IPS-15b (cell line): ENCODE measurements around the gene DNHD1.
A peak's percentile ranks its signal among the peaks of the same experiment; 100 is the strongest.

ENCODE experiments used
- H3K27me3 ChIP-seq: one replicate; pipeline ENCODE4 v1.6.1; 2013; ENCODE audit warnings: low read length; ENCODE audit not compliant: control insufficient read depth, insufficient read depth
- H3K36me3 ChIP-seq: one replicate; pipeline ENCODE4 v1.6.1; 2013; ENCODE audit warnings: low read length; ENCODE audit not compliant: control insufficient read depth, insufficient read depth
- H3K4me1 ChIP-seq: one replicate; pipeline ENCODE4 v1.6.1; 2013; ENCODE audit warnings: mild to moderate bottlenecking, low read length; ENCODE audit not compliant: control insufficient read depth, insufficient read depth
- H3K4me3 ChIP-seq: one replicate; pipeline ENCODE4 v1.5.1; 2013; ENCODE audit warnings: low read depth, low read length
- H3K9ac ChIP-seq: one replicate; pipeline ENCODE4 v1.6.1; 2013; ENCODE audit warnings: low read depth, mild to moderate bottlenecking, low read length
- H3K9me3 ChIP-seq: one replicate; pipeline ENCODE4 v1.6.1; 2013; ENCODE audit warnings: mild to moderate bottlenecking, low read length; ENCODE audit not compliant: control insufficient read depth, insufficient read depth

The DNHD1 gene

DNA sequence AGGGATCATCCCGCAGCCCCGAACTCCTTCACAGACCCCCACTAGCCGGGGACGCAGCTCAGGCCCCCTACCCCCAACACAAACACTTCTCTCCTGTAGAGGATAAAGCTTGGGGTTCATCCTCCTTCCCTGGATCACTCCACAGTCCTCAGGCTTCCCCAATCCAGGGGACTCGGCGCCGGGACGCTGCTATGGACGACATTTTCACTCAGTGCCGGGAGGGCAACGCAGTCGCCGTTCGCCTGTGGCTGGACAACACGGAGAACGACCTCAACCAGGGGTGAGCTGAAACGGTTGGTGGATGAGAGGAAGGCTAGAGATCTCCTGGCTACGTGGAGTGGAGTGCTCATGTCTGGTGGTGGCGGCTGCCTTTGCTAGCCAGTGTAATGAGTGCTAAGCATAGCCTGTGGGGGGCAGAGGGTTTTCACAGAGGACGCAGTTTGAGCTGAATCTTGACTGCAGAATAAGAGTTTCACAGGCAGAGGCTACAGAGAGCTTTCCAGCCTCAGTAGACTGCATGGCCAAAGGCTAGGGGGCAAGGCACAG is 107.1 kb downstream of the DNHD1 start:
- Histone ChIP-seq H3K9me3 (no peaks in the 10 kb centered on the region), H3K27me3 (no peaks in the 10 kb centered on the region), H3K36me3 (peaks cover 30% of the 10 kb centered on the region), H3K9ac (peak overlapping the region; percentile 85), H3K4me1 (peaks cover 14% of the 10 kb centered on the region), H3K4me3 (peak overlapping the region; percentile 98)

DNA sequence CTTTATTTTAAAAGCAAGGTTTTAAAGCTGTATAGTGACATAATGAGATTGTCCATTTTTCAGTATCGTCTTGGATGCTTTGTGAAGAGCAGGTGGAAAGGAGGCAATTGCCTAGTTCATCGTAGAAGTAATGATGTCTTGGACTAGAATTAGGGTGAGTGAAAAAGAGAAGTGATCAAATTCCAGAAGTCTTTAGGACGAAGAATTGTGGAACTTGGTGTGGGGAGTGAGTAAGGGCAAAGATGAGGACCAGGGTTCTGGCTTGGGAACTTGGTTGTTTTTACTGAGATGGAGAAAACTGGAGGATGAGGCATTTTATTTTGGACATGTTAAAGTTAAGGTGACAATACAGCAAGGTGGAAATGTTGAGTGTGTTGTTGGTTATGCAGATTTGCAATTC is 107.7 kb downstream of the DNHD1 start:
- H3K9ac ChIP-seq, result peak overlapping the region; percentile 85
- no peaks in the 10 kb centered on the region for H3K9me3 ChIP-seq
- peaks cover 14% of the 10 kb centered on the region for H3K4me1 ChIP-seq
- H3K36me3 ChIP-seq, result peaks cover 32% of the 10 kb centered on the region
- peak overlapping the region; percentile 98 for H3K4me3 ChIP-seq
- H3K27me3 ChIP-seq, result no peaks in the 10 kb centered on the region

DNA sequence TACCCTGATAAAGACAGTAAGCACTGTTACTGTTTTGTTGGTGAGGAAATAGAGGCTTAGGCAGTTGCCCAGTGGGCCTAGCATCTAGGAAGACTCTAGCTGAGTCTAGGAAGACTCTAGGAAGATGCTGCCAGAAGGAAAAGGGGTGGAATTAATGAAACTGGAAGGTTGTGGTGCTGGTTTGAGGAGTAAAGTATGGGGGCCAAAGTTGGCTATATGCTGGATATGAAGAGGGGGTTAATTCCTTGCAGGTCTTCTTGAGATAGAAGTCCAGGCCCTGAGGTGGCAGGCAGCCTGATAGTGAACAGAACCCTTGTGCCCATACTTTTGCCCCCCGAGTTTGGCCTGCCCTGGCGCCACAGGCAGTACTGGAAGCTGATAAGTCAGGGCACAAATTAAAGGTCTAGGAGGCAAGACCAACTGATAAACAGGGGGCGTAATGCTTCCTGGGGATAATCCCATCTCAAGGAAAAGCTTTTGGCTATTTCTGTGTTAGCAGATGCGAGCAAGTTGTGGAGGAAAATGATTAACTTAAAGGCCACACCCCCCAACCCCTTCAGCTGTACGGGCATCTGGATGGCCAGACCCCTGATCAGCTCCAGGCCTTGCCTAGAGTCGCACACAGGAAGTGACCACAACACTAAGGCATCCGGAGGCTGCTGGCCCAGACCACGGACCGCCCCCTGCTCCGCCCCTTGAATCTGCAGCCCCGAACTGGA is 109.5 kb downstream of the DNHD1 start:
- H3K9me3 ChIP-seq, result no peaks in the 10 kb centered on the region
- H3K27me3 ChIP-seq, result no peaks in the 10 kb centered on the region
- H3K9ac ChIP-seq, result peak overlapping the region; percentile 38
- peaks cover 30% of the 10 kb centered on the region for H3K36me3 ChIP-seq
- H3K4me3 ChIP-seq, result peak overlapping the region; percentile 28
- peaks cover 18% of the 10 kb centered on the region for H3K4me1 ChIP-seq

DNA sequence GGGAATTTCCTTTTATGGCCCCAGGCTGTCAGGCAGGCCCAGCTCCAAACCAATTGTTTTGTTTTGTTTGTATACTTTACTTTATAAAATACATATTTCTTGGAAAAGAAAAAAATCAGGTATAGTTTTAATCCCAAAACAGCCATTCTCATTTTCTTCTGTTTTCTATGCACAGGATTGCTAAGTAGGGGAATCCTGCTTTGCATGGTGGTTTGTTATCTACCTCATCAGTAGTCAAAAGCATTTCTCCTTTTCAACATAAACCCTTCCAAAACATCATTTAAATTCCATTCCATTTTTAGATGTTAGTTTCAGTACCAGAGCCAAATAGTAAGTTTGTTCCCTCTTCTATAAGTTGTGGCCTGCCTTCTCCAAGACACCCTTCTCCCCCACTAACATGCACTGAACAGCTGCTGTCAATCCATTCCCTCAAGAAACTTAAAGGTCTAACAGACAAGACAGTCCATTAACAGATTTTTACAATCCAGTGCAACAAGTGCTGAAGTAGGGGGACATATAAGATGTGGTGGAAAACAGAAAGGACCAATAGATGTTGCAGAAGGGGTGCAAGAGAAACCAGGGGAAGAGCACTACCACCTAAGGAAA is 110.2 kb downstream of the DNHD1 start:
- Histone ChIP-seq H3K4me1 (peaks cover 18% of the 10 kb centered on the region), H3K27me3 (no peaks in the 10 kb centered on the region), H3K9ac (peak overlapping the region; percentile 17), H3K4me3 (no peak overlapping the region), H3K36me3 (peaks cover 30% of the 10 kb centered on the region), H3K9me3 (no peaks in the 10 kb centered on the region)

DNA sequence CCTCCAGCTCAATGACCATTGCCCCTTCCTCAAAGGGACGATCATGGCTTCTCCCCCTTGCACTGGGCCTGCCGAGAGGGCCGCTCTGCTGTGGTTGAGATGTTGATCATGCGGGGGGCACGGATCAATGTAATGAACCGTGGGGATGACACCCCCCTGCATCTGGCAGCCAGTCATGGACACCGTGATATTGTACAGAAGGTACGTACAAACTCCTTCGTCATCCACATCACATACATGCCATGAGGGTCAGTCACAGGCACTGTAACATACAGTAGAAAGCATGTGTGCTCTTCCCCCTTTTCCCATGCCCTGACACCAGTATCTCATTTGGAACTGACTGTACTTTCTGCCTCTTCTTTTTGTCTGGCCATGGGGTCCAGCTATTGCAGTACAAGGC is 110.9 kb downstream of the DNHD1 start:
- Histone ChIP-seq H3K4me1 (peaks cover 18% of the 10 kb centered on the region), H3K36me3 (peaks cover 30% of the 10 kb centered on the region), H3K27me3 (no peaks in the 10 kb centered on the region), H3K9ac (no peak overlapping the region), H3K4me3 (no peak overlapping the region), H3K9me3 (no peaks in the 10 kb centered on the region)

DNA sequence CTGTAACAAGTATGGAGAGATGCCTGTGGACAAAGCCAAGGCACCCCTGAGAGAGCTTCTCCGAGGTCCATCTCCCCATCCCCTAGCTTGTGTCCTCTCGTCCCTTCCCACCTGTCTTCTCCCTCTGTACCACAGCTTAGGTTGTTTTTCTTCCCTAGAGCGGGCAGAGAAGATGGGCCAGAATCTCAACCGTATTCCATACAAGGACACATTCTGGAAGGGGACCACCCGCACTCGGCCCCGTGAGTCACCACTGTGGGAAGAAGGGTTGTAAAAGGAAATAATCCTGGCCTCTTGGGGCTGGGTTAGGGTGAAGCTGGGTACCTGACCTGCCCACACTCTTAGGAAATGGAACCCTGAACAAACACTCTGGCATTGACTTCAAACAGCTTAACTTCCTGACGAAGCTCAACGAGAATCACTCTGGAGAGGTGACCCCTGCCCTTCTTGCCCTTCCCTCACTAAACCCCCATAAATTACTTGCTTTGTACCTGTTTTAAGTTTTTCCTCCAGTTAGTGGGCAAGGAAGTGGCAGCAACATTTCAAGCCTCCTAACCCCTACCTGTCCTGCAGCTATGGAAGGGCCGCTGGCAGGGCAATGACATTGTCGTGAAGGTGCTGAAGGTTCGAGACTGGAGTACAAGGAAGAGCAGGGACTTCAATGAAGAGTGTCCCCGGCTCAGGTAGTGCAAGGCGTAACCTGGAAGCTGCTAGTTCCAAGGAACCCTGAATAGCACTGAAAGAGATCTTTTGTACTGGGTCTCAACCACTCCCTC is 111.8 kb downstream of the DNHD1 start:
- H3K27me3 ChIP-seq, result no peaks in the 10 kb centered on the region
- H3K4me1 ChIP-seq, result peaks cover 18% of the 10 kb centered on the region
- no peak overlapping the region for H3K4me3 ChIP-seq
- H3K9ac ChIP-seq, result no peak overlapping the region
- H3K9me3 ChIP-seq, result no peaks in the 10 kb centered on the region
- peaks cover 30% of the 10 kb centered on the region for H3K36me3 ChIP-seq

DNA sequence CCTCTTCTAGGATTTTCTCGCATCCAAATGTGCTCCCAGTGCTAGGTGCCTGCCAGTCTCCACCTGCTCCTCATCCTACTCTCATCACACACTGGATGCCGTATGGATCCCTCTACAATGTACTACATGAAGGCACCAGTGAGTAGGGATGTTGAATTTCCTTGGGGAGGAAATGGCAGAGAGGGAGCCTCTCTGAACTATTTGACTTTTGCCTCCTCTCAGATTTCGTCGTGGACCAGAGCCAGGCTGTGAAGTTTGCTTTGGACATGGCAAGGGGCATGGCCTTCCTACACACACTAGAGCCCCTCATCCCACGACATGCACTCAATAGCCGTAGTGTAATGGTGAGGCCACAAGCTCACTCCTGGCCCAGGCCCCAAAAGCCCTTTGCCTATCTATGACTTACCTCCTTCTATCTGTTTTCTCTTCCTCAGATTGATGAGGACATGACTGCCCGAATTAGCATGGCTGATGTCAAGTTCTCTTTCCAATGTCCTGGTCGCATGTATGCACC is 112.5 kb downstream of the DNHD1 start:
- H3K9ac ChIP-seq, result no peak overlapping the region
- H3K27me3 ChIP-seq, result no peaks in the 10 kb centered on the region
- H3K4me1 ChIP-seq, result peaks cover 18% of the 10 kb centered on the region
- H3K36me3 ChIP-seq, result peaks cover 30% of the 10 kb centered on the region
- H3K9me3 ChIP-seq, result no peaks in the 10 kb centered on the region
- no peak overlapping the region for H3K4me3 ChIP-seq

DNA sequence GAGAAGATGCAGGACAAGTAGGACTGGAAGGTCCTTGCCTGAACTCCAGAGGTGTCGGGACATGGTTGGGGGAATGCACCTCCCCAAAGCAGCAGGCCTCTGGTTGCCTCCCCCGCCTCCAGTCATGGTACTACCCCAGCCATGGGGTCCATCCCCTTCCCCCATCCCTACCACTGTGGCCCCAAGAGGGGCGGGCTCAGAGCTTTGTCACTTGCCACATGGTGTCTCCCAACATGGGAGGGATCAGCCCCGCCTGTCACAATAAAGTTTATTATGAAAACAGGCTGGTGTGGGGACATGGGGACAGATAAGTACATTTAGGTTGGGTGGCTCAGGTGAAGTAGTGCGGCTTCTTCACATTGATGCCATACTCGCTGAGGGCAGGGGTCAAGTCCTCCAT is 113.5 kb downstream of the DNHD1 start:
- Histone ChIP-seq H3K9me3 (no peaks in the 10 kb centered on the region), H3K4me1 (peaks cover 14% of the 10 kb centered on the region), H3K27me3 (no peaks in the 10 kb centered on the region), H3K9ac (no peak overlapping the region), H3K36me3 (peaks cover 30% of the 10 kb centered on the region), H3K4me3 (no peak overlapping the region)

DNA sequence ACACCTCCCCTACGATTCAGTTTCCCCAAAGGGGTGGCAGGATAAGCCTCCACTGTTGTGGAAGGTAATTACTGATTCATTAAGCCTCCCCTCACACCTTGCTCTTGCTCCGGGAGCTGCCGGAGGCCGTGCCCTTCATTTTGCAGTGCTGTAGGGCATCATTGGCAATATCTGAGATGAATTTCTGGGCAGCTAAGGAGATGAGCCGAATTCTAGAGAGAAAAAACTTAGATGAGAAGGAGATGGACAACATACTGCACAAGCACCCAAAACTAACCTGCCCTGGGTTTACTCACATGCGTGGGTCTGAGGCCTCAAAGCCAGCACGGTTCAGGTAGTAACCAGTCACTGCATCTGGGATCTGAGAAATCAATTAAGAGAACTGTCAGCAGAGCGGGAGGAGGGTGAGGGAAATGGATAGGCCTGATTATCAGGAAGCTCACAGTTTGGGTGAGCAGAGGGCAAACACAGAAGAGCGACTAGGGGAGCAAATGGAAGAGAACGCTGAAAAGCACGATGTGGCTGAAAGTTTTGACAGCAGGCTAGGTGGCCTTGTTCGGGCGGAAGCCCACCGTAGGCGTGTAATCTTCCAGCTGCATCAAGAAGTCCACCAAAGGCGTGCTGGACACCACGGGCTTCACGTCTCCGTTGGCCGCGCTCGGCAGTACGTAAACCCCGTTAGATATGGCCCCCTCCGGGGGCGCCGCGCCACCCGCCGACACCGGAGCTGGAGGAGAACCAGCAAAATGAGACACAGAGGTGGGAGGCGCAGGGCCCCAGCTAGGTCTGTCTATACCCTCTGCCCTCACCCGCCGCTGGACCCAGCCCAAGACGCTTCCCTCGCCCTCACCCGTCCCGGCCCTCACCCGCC is 114.2 kb downstream of the DNHD1 start:
- H3K9ac ChIP-seq, result peak overlapping the region; percentile 57
- peaks cover 30% of the 10 kb centered on the region for H3K36me3 ChIP-seq
- no peaks in the 10 kb centered on the region for H3K27me3 ChIP-seq
- peak overlapping the region; percentile 100 for H3K4me3 ChIP-seq
- peaks cover 14% of the 10 kb centered on the region for H3K4me1 ChIP-seq
- H3K9me3 ChIP-seq, result no peaks in the 10 kb centered on the region

DNA sequence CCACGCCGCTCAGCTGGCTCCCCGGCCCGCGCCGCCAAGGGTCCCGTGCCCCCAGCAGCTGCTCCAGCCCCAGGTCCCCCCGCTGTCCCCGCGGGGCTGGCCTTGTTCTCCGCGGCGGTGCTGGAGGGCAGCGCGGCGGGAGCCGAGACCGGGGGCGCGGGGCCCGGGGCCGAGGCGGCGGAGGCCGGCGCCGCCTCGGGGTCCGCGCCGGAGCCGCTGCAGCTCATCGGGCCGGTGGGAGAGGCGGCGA is 114.8 kb downstream of the DNHD1 start:
- H3K4me3 ChIP-seq, result peak overlapping the region; percentile 100
- no peaks in the 10 kb centered on the region for H3K9me3 ChIP-seq
- H3K36me3 ChIP-seq, result peaks cover 30% of the 10 kb centered on the region
- H3K27me3 ChIP-seq, result no peaks in the 10 kb centered on the region
- H3K9ac ChIP-seq, result peak overlapping the region; percentile 57
- H3K4me1 ChIP-seq, result peaks cover 9% of the 10 kb centered on the region
